IPS-20b (cell line): ENCODE data around the gene TMEM156.

Experiments used
- H3K27ac ChIP-seq: one replicate; pipeline ENCODE4 v1.5.1; 2013; ENCODE audit warnings: low read length
- H3K27me3 ChIP-seq: 2 replicates; pipeline ENCODE4 v1.6.1; 2013; ENCODE audit warnings: mild to moderate bottlenecking, low read length, inconsistent platforms; ENCODE audit not compliant: insufficient read depth
- H3K36me3 ChIP-seq: 2 replicates; pipeline ENCODE4 v1.6.1; 2013; ENCODE audit warnings: low read depth, mild to moderate bottlenecking, inconsistent platforms, low read length, moderate library complexity; ENCODE audit not compliant: insufficient read depth
- H3K4me1 ChIP-seq: 2 replicates; pipeline ENCODE4 v1.6.1; 2013; ENCODE audit warnings: mild to moderate bottlenecking, control low read depth, inconsistent platforms, low read length, moderate library complexity; ENCODE audit not compliant: insufficient read depth
- H3K4me3 ChIP-seq: 2 replicates; pipeline ENCODE4 v1.5.1; 2013; ENCODE audit warnings: mild to moderate bottlenecking, low read length, inconsistent platforms
- H3K9ac ChIP-seq: 2 replicates; pipeline ENCODE4 v1.6.1; 2013; ENCODE audit warnings: low read depth, mild to moderate bottlenecking, inconsistent platforms, low read length, moderate library complexity
- H3K9me3 ChIP-seq: 2 replicates; pipeline ENCODE4 v1.6.1; 2013; ENCODE audit warnings: mild to moderate bottlenecking, low read depth, low read length, inconsistent platforms; ENCODE audit not compliant: insufficient read depth

Gene TMEM156

DNA sequence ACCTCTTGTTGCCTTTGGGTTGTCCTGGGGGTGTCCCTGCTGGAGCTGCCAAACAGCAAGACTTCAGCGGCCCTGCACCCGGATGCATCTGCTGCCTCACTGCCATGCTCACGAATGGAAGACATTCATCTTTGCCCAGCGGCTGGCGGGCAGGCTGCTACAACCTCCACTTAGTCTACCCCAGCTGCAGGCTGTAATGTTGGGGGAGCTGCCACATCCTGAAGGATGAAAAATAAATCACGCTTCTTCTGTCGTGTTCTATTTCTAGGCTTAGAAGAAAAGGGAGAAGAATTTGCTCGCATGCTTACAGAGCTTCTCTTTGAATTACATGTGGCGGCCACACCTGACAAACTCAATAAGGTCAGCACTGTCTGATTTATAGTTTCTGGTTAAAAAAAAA lies 103.2 kb downstream of the TMEM156 start:
- Histone ChIP-seq H3K9ac (no peak overlapping the region), H3K4me1 (peaks cover 5% of the 10 kb centered on the region; the same call in 1 of the 2 replicates), H3K27me3 (no peaks in the 10 kb centered on the region), H3K9me3 (no peaks in the 10 kb centered on the region), H3K36me3 (peaks cover 4% of the 10 kb centered on the region; the same call in 1 of the 2 replicates), H3K4me3 (no peak overlapping the region), H3K27ac (no peak overlapping the region)

DNA sequence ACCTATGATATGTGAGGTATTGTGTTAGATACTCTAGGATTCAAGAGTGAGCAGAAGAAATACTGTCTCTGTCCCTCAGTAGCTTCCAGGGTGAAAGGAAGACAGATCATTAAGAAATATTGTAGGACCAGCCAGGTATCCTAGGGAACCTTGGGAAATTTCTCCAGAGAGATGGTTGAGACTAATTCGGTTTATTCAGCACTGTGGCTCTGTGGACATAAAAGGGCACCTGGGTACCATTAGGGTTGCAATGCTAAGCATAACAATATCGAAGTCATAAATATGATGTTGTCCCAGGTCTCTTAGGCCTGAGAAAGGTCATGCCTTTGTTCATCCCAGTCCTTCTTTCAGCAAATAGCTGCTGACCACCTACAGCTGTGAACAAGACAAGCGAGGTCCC lies 103.6 kb downstream of the TMEM156 start:
- H3K36me3 ChIP-seq, result peaks cover 4% of the 10 kb centered on the region; the same call in 1 of the 2 replicates

DNA sequence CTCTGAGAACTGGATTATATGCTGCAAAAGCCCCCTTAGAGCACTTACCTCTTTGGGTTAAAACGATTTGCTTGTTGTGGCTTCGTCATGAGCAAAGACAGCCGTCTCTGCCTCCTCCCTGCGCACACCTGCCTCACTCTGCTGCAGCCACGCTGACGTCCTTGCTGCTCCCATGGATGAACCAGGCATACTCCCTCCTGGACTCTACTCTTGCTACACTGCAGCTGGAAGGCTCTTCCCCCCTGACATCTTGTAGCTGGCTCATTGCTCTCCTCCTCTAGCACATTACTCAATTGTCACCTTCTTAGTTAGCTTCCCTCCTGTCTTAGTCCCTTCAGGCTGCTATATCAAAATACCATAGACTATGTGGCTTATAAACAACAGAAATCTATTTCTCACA lies 105.3 kb downstream of the TMEM156 start:
- Histone ChIP-seq H3K4me1 (peaks cover 5% of the 10 kb centered on the region; the same call in 1 of the 2 replicates), H3K36me3 (no peaks in the 10 kb centered on the region), H3K9me3 (no peaks in the 10 kb centered on the region), H3K27ac (no peak overlapping the region), H3K4me3 (no peak overlapping the region), H3K27me3 (no peaks in the 10 kb centered on the region), H3K9ac (no peak overlapping the region)

More for the DNA sequence above, 103.6 kb downstream of the TMEM156 start:
- Histone ChIP-seq H3K9me3 (no peaks in the 10 kb centered on the region), H3K27me3 (no peaks in the 10 kb centered on the region), H3K4me1 (peaks cover 5% of the 10 kb centered on the region; the same call in 1 of the 2 replicates), H3K27ac (no peak overlapping the region), H3K4me3 (no peak overlapping the region), H3K9ac (no peak overlapping the region)

DNA sequence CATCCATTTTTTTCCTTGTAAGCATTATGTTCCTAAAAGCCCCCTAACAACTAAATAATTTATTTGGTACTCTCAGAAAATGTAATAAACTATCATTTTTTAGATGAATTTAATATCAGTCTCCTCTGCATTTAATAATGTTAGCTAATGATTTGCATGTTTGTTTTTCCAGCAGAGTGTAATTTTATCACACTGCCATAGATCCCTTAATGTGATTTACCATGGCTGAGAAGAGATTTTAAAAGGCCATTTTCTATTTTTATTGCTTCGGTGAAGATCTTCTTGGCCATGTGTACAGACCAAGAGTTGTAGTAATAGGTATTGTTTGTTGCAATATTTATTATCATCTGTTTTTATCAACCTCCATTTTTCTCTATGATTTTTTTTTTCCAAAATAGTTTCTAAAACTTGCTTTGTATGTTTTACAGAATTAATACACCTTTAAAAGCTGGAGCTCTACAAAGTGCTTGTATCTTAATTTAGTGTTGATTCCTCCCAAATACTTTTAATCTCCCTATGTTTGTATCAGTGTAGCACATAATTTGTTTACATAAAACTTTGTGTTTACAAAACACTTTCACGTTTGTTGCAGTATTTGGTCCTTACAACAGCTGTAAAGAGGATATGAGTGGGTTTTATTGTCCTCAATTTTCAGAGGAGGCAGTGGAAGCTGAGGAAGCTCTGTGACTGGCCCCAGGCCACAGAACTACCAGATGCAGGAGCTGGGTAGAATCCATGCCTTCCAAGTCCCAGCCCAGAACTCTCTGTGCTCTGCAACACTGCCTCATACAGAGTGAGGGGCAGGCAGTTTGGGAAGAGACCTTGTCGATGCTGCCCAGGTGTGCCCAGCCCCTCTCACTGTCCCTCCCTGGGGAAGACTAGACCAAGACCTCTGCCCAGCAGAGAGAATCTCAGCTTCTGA lies 106.5 kb downstream of the TMEM156 start:
- no peak overlapping the region for H3K4me3 ChIP-seq
- H3K36me3 ChIP-seq, result no peaks in the 10 kb centered on the region
- peaks cover 5% of the 10 kb centered on the region; the same call in 1 of the 2 replicates for H3K4me1 ChIP-seq
- H3K27me3 ChIP-seq, result no peaks in the 10 kb centered on the region
- H3K27ac ChIP-seq, result no peak overlapping the region
- no peak overlapping the region for H3K9ac ChIP-seq
- no peaks in the 10 kb centered on the region for H3K9me3 ChIP-seq

DNA sequence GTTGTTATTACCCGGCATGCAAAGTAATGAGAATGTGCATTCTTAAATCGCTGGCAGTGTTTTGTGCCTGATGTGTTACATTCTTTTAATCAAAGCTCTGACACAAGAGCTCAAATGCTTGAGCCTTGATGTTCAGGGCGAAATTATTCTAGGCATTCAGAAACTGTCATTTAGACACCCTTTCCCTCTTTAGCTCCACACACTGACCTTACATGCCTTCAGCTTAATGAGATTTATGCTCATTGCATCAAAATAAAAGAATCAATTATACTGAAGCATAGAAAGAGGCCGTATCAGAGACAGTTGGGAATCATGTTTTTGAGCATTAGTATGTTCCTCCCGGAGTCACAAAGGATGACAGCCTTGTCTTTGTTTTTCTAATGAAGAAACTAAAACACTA lies 107.9 kb downstream of the TMEM156 start:
- Histone ChIP-seq H3K4me3 (no peak overlapping the region), H3K36me3 (no peaks in the 10 kb centered on the region), H3K9ac (no peak overlapping the region), H3K27me3 (no peaks in the 10 kb centered on the region), H3K9me3 (no peaks in the 10 kb centered on the region), H3K27ac (no peak overlapping the region), H3K4me1 (peaks cover 5% of the 10 kb centered on the region; the same call in 1 of the 2 replicates)

DNA sequence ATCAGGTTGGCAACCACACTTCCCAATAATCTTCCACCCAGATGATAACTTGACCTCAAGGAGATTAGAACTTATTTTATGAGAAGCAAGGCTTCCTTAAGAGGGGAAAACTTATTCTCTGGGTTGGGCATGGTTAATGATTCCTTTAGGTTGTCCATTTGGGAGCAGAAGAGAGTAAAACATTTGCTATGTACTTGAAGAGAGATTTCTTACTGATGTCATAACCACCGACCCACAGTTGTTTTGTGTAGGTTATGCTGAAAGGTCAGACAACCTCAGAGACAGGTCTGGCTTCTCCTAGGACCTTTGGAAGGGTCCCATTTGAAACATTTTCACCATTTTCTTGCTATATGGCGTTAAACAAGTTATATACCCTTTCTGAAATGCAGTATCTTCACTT lies 108.5 kb downstream of the TMEM156 start:
- Histone ChIP-seq H3K27me3 (no peaks in the 10 kb centered on the region), H3K9ac (no peak overlapping the region), H3K4me1 (peaks cover 5% of the 10 kb centered on the region; the same call in 1 of the 2 replicates), H3K27ac (no peak overlapping the region), H3K4me3 (no peak overlapping the region), H3K36me3 (no peaks in the 10 kb centered on the region), H3K9me3 (no peaks in the 10 kb centered on the region)

DNA sequence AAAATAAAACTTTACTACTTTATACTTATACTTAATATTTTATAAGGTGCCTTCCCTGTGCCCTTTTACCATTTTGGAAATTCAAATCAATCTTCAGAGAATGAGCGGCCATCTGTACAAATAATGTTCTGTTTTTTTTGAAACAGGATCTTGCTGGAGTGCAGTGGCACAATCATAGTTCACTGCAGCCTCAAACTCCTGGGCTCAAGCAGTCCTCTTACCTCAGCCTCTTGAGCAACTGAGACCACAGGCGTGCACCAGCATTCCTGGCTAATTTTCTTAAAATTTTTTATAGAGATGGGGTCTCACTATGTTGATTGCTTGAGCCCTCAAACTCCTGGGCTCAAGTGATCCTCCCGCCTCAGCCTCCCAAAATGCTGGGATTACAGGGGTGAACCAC lies 111.1 kb downstream of the TMEM156 start:
- H3K4me1 ChIP-seq, result peaks cover 5% of the 10 kb centered on the region; the same call in 1 of the 2 replicates
- H3K36me3 ChIP-seq, result peaks cover 1% of the 10 kb centered on the region; the same call in 1 of the 2 replicates
- no peak overlapping the region for H3K27ac ChIP-seq

DNA sequence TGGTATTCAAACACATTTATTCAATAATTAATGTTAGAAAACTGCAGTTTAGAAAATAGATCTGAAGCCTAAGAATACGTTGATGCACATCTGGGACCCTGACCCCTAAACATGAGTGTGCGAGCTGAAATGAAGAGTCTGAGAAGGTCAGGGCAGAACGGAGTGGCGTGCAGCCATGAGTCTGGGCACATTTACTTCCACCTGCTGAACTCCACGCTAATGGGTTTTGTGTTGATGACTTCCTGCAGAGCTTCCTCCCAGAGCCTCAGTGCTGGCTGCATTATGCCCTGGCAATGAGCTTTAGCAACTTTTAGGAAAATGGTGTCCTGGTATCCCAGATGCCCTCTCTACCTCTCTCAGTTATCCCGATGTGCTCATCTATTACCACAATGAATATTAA lies 111.5 kb downstream of the TMEM156 start:
- Histone ChIP-seq H3K27ac (no peak overlapping the region), H3K36me3 (peaks cover 6% of the 10 kb centered on the region; the same call in 1 of the 2 replicates), H3K27me3 (no peaks in the 10 kb centered on the region), H3K9ac (no peak overlapping the region), H3K4me3 (no peak overlapping the region), H3K9me3 (no peaks in the 10 kb centered on the region), H3K4me1 (peaks cover 5% of the 10 kb centered on the region; the same call in 1 of the 2 replicates)

More for the DNA sequence above, 111.1 kb downstream of the TMEM156 start:
- no peak overlapping the region for H3K4me3 ChIP-seq
- H3K9me3 ChIP-seq, result no peaks in the 10 kb centered on the region
- no peak overlapping the region for H3K9ac ChIP-seq
- H3K27me3 ChIP-seq, result no peaks in the 10 kb centered on the region

DNA sequence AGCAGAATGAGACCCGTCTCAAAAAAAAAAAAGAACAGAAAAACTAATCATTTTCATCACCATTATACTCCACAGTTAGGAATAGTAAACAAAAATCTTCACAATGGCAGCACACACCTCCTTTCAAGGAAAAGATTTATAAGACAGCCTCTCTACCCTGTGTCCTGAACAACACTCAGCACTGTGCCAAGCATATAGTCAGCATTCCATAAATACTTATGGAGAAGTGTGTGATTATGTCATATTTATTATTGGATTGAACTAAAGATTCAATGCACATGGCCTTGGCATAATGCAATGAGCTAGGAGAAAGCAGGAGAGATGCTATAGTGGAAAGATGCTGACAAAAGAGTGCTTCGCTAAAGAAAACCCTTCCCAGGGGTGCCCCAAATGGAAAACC lies 112.0 kb downstream of the TMEM156 start:
- no peaks in the 10 kb centered on the region for H3K9me3 ChIP-seq
- H3K27me3 ChIP-seq, result no peaks in the 10 kb centered on the region
- no peak overlapping the region for H3K4me3 ChIP-seq
- no peak overlapping the region for H3K27ac ChIP-seq
- peaks cover 6% of the 10 kb centered on the region; the same call in 1 of the 2 replicates for H3K36me3 ChIP-seq
- no peak overlapping the region for H3K9ac ChIP-seq
- H3K4me1 ChIP-seq, result peaks cover 5% of the 10 kb centered on the region; the same call in 1 of the 2 replicates

DNA sequence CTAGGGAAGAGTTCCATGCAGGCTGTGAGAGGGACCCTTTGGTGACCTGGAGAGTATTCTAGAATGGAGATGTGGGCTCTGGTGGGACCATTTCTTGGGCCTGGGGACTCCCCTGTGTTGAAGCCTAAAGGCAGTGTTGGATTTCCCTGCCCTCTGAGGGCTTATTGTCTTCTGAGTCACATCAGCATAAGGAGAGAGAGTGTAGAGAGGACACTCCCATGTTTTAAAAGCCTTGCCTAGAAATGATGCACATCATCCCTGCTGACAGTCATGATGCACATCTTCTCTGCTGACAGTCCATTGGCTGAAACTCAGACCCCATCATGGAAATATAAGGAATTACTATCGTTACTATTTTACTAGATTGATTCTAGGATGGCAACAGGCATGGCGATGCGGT lies 112.7 kb downstream of the TMEM156 start:
- Histone ChIP-seq H3K9ac (no peak overlapping the region), H3K27ac (no peak overlapping the region), H3K4me1 (peaks cover 2% of the 10 kb centered on the region; the same call in 1 of the 2 replicates), H3K9me3 (no peaks in the 10 kb centered on the region), H3K4me3 (no peak overlapping the region), H3K27me3 (no peaks in the 10 kb centered on the region), H3K36me3 (peaks cover 6% of the 10 kb centered on the region; the same call in 1 of the 2 replicates)

DNA sequence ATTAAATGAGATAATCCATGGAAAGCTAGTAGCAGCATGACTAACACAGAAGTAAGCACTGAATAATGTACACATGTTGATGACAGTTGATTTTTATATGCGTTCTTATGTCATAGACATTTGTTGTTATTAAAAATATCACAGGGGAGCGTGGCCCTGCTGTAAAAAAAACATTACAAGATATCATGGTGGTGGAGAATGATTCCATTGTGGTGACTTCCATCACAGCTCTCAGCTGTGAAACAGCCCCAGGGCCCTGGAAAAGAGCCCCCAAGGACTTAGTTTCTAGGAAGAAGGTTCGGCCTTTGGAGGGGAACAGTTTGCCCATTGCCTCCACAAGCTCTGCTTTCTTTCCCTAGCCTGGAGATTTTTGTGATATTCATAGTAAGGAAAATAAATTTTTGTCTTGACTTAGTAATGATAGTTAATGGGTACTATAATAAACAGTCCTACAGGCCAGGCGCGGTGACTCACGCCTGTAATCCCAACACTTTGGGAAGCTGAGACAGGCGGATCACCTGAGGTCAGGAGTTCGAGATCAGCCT lies 114.7 kb downstream of the TMEM156 start:
- Histone ChIP-seq H3K4me1 (no peaks in the 10 kb centered on the region), H3K27ac (no peak overlapping the region), H3K27me3 (no peaks in the 10 kb centered on the region), H3K4me3 (no peak overlapping the region), H3K9ac (no peak overlapping the region), H3K36me3 (peaks cover 6% of the 10 kb centered on the region; the same call in 1 of the 2 replicates), H3K9me3 (no peaks in the 10 kb centered on the region)
